H9 (cell line): ENCODE data around the gene VARS1. TPM values are rescaled to one million over a fixed set of nuclear protein-coding genes. Genes with fewer than 3 reads are reported as not detected.
A peak's percentile ranks its signal among the peaks of the same experiment; 100 is the strongest.

ENCODE experiments used
- DNase-seq: peaks from one replicate; pipeline ENCODE4 v3.0.0-alpha.2; 2017
- H2AFZ ChIP-seq: one replicate; pipeline ENCODE4 v1.6.1; 2013; ENCODE audit warnings: mild to moderate bottlenecking, low read length, control low read depth, moderate library complexity
- H2AK5ac ChIP-seq: 2 replicates; pipeline ENCODE4 v1.6.1; 2013; ENCODE audit warnings: low read length, control low read depth, mixed read lengths; ENCODE audit not compliant: insufficient read length
- H2BK120ac ChIP-seq: one replicate; pipeline ENCODE4 v1.6.1; 2013; ENCODE audit warnings: low read depth, mild to moderate bottlenecking, low read length, control low read depth, inconsistent platforms; ENCODE audit not compliant: poor library complexity, severe bottlenecking
- H2BK12ac ChIP-seq: 2 replicates; pipeline ENCODE4 v1.6.1; 2013; ENCODE audit warnings: low read length, control low read depth, mixed read lengths, low read depth; ENCODE audit not compliant: insufficient read length
- H2BK15ac ChIP-seq: 2 replicates; pipeline ENCODE4 v1.6.1; 2013; ENCODE audit warnings: low read depth, low read length, control low read depth
- H2BK20ac ChIP-seq: one replicate; pipeline ENCODE4 v1.6.1; 2013; ENCODE audit warnings: low read depth, mild to moderate bottlenecking, low read length, control low read depth, inconsistent platforms; ENCODE audit not compliant: poor library complexity, severe bottlenecking
- H2BK5ac ChIP-seq: 2 replicates; pipeline ENCODE4 v1.6.1; 2013; ENCODE audit warnings: low read length, control low read depth, mixed read lengths; ENCODE audit not compliant: insufficient read length
- H3K14ac ChIP-seq: 2 replicates; pipeline ENCODE4 v1.6.1; 2013; ENCODE audit warnings: low read length, control low read depth; ENCODE audit not compliant: insufficient read depth
- H3K18ac ChIP-seq: 2 replicates; pipeline ENCODE4 v1.6.1; 2013; ENCODE audit warnings: low read depth, mild to moderate bottlenecking, mixed read lengths, low read length, control low read depth; ENCODE audit not compliant: insufficient read length
- H3K23ac ChIP-seq: 2 replicates; pipeline ENCODE4 v1.6.1; 2013; ENCODE audit warnings: low read length, control low read depth, mixed read lengths, low read depth; ENCODE audit not compliant: insufficient read length
- H3K23me2 ChIP-seq: 2 replicates; pipeline ENCODE4 v1.6.1; 2013; ENCODE audit warnings: low read depth, mild to moderate bottlenecking, mixed read lengths, low read length, control low read depth; ENCODE audit not compliant: insufficient read length, poor library complexity, severe bottlenecking
- H3K27ac ChIP-seq: 2 replicates; pipeline ENCODE4 v1.5.1; 2013; ENCODE audit warnings: low read length, control low read depth, mixed read lengths, low read depth; ENCODE audit not compliant: insufficient read length
- H3K27me3 ChIP-seq: 2 replicates; pipeline ENCODE4 v1.6.1; 2013; ENCODE audit warnings: low read length, control low read depth, inconsistent platforms; ENCODE audit not compliant: insufficient read depth
- H3K4ac ChIP-seq: 2 replicates; pipeline ENCODE4 v1.6.1; 2013; ENCODE audit warnings: low read depth, mild to moderate bottlenecking, control low read depth, inconsistent platforms, low read length, moderate library complexity
- H3K4me1 ChIP-seq: 2 replicates; pipeline ENCODE4 v1.6.1; 2013; ENCODE audit warnings: low read length, control low read depth, inconsistent platforms; ENCODE audit not compliant: insufficient read depth
- H3K4me2 ChIP-seq: 2 replicates; pipeline ENCODE4 v1.6.1; 2013; ENCODE audit warnings: low read length, control low read depth, mixed read lengths; ENCODE audit not compliant: insufficient read length, insufficient read depth
- H3K56ac ChIP-seq: 2 replicates; pipeline ENCODE4 v1.6.1; 2013; ENCODE audit warnings: low read depth, mild to moderate bottlenecking, mixed read lengths, low read length, control low read depth; ENCODE audit not compliant: insufficient read length
- H3K79me1 ChIP-seq: 2 replicates; pipeline ENCODE4 v1.6.1; 2013; ENCODE audit warnings: low read depth, mild to moderate bottlenecking, moderate library complexity, low read length, control low read depth, inconsistent platforms; ENCODE audit not compliant: insufficient read depth, poor library complexity, severe bottlenecking
- H3K79me2 ChIP-seq: 2 replicates; pipeline ENCODE4 v1.6.1; 2013; ENCODE audit warnings: low read length, control low read depth, inconsistent platforms; ENCODE audit not compliant: insufficient read depth
- H3K9ac ChIP-seq: 2 replicates; pipeline ENCODE4 v1.6.1; 2013; ENCODE audit warnings: low read length, control low read depth, mixed read lengths; ENCODE audit not compliant: insufficient read length; ENCODE audit errors: extremely low read depth
- H3K9me3 ChIP-seq: one replicate; pipeline ENCODE4 v1.6.1; 2013; ENCODE audit warnings: low read depth, low read length, inconsistent platforms; ENCODE audit not compliant: control insufficient read depth
- H3T11ph ChIP-seq: one replicate; pipeline ENCODE4 v1.6.1; 2013; ENCODE audit warnings: mild to moderate bottlenecking, low read length, control low read depth, inconsistent platforms
- H4K20me1 ChIP-seq: one replicate; pipeline ENCODE4 v1.6.1; 2013; ENCODE audit not compliant: control insufficient read depth, insufficient read length, insufficient read depth
- H4K5ac ChIP-seq: 2 replicates; pipeline ENCODE4 v1.6.1; 2013; ENCODE audit warnings: low read depth, mild to moderate bottlenecking, mixed read lengths, low read length, control low read depth; ENCODE audit not compliant: insufficient read length
- H4K8ac ChIP-seq: replicated peaks from 2 replicates; pipeline ENCODE4 v1.6.1; 2013; ENCODE audit warnings: low read length, control low read depth, mixed read lengths, low read depth; ENCODE audit not compliant: insufficient read length
- H4K91ac ChIP-seq: 2 replicates; pipeline ENCODE4 v1.6.1; 2013; ENCODE audit warnings: low read depth, mild to moderate bottlenecking, moderate library complexity, mixed read lengths, low read length, control low read depth; ENCODE audit not compliant: insufficient read length
- H3K27ac Mint-ChIP-seq, 3 experiments: 2 replicates in 2 of 3; 3 replicates in 1 of 3; pipeline ENCODE4 v1.8.0; 2020 to 2021; ENCODE audit warnings: mixed read lengths in 3 of 3, mild to moderate bottlenecking in 1 of 3, moderate library complexity in 1 of 3
- H3K27me3 Mint-ChIP-seq: 2 replicates; pipeline ENCODE4 v1.8.0; 2021; ENCODE audit warnings: low read depth, mild to moderate bottlenecking, moderate library complexity, mixed read lengths
- H3K36me3 Mint-ChIP-seq, 3 experiments: 2 replicates in 2 of 3; 3 replicates in 1 of 3; pipeline ENCODE4 v1.8.0; 2020 to 2021; ENCODE audit warnings: low read depth in 3 of 3, mixed read lengths in 3 of 3; ENCODE audit not compliant: insufficient read depth in 1 of 3
- H3K4me1 Mint-ChIP-seq, 2 experiments: 2 replicates each; pipeline ENCODE4 v1.8.0; 2020; ENCODE audit warnings: mixed read lengths in 2 of 2
- H3K4me3 Mint-ChIP-seq, 2 experiments: 2 replicates in 1 of 2; 3 replicates in 1 of 2; pipeline ENCODE4 v1.8.0; 2020 to 2021; ENCODE audit warnings: mild to moderate bottlenecking in 2 of 2, mixed read lengths in 2 of 2, moderate library complexity in 1 of 2
- H3K9me3 Mint-ChIP-seq, 2 experiments: 2 replicates in 1 of 2; 3 replicates in 1 of 2; pipeline ENCODE4 v1.8.0; 2020; ENCODE audit warnings: mild to moderate bottlenecking in 2 of 2, mixed read lengths in 2 of 2, moderate library complexity in 1 of 2
- CTCF ChIP-seq: fragments of 200-600 bp; sonication (generic); conservative IDR thresholded peaks from 3 replicates; pipeline ENCODE4 v1.8.0; 2021; ENCODE audit warnings: antibody characterized with exemption, mild to moderate bottlenecking
- WGBS: extraction: QIAGEN DNeasy Blood & Tissue Kit; methylation state at CpG from one replicate; pipeline ENCODE4 v1.1.7; 2013; ENCODE audit warnings: missing lambda C conversion rate, low lambda C conversion rate, mixed read lengths; ENCODE audit not compliant: insufficient read length; ENCODE audit errors: extremely low coverage; 5-methylcytosine and 5-hydroxymethylcytosine counted together
- total RNA-seq: library from RNA; stranded (reverse); gene quantifications from 2 replicates; pipeline ENCODE4 v1.2.1, GENCODE V29; 2021

The VARS1 gene
- total RNA-seq, 1 experiment from 2014 or later = 154 TPM

DNA sequence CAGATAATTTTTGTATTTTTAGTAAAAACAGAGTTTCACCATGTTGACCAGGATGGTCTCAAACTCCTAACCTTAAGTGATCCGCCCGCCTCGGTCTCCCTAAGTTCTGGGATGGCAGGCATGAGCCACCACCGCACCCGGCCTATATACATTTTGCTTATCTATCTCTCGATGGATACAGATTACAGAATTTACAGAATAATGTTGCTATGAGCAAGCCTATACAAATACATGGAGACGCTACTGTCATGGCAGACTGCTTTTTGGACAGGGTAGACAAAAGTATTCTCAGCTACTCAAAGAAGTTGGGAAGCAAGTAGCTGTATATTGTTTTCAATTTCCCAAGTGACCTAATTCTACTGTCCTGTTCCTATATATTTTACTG lies 17.9 kb upstream of the VARS1 start:
- H3K56ac ChIP-seq = no peak overlapping the region
- H4K5ac ChIP-seq = no peak overlapping the region
- no peak overlapping the region for H2AK5ac ChIP-seq
- Mint-ChIP-seq H3K4me1 (peaks cover 15 to 18% of the 10 kb centered on the region in 2 experiments), H3K4me3 (peak overlapping the region in 1 of 2 experiments; percentile 90; a peak in 2 of 5 replicates), H3K27me3 (peaks cover 5% of the 10 kb centered on the region), H3K36me3 (peaks cover 3 to 7% (median 6%) of the 10 kb centered on the region in 3 experiments; a peak in 5 of 7 replicates), H3K9me3 (peaks cover 6 to 9% of the 10 kb centered on the region in 2 experiments), H3K27ac (no peak overlapping the region)
- H4K20me1 ChIP-seq = no peaks in the 10 kb centered on the region
- no peak overlapping the region for H3K14ac ChIP-seq
- H3K9me3 ChIP-seq = no peaks in the 10 kb centered on the region
- no peaks in the 10 kb centered on the region for H3K27me3 ChIP-seq
- H3K4me1 ChIP-seq = no peaks in the 10 kb centered on the region; the same call in 1 of the 2 replicates
- no peak overlapping the region for H3K4me2 ChIP-seq
- no peak overlapping the region for H2AFZ ChIP-seq
- no peak overlapping the region for H3T11ph ChIP-seq
- no peak overlapping the region for H3K9ac ChIP-seq
- H2BK12ac ChIP-seq = no peak overlapping the region
- H4K91ac ChIP-seq = no peak overlapping the region
- no peak overlapping the region for H2BK15ac ChIP-seq
- H3K79me1 ChIP-seq = no peaks in the 10 kb centered on the region
- DNase-seq = no peak
- H3K79me2 ChIP-seq = no peaks in the 10 kb centered on the region
- TF ChIP-seq CTCF = no peak
- H3K4ac ChIP-seq = no peak overlapping the region
- H3K23ac ChIP-seq = no peak overlapping the region
- no peak overlapping the region for H3K18ac ChIP-seq
- no peak overlapping the region for H2BK20ac ChIP-seq
- H3K27ac ChIP-seq = no peak overlapping the region
- H2BK5ac ChIP-seq = no peak overlapping the region
- peaks cover 5% of the 10 kb centered on the region for H3K23me2 ChIP-seq
- no peak overlapping the region for H4K8ac ChIP-seq
- no peak overlapping the region for H2BK120ac ChIP-seq
- WGBS = no CpG with 5 or more reads among the region's 7 CpGs
